Liver (tissue), 3 donors: ENCODE results near the gene OCEL1.

Experiments used
- EGR1 ChIP-seq, 2 donors: IDR thresholded peaks; 2 replicates each; pipeline ENCODE4 v1.6.1; 2016 to 2018; ENCODE audit warnings: antibody characterized with exemption in 2 of 2, low read depth in 2 of 2
- FOXA1 ChIP-seq: IDR thresholded peaks from 2 replicates; pipeline ENCODE4 v1.6.1; 2016; ENCODE audit warnings: antibody characterized with exemption
- NR2F2 ChIP-seq: IDR thresholded peaks from 2 replicates; pipeline ENCODE4 v1.6.1; 2016; ENCODE audit warnings: antibody characterized with exemption
- RAD21 ChIP-seq, 2 donors: IDR thresholded peaks; 2 replicates each; pipeline ENCODE4 v1.6.1; 2016; ENCODE audit warnings: antibody characterized with exemption in 2 of 2, mild to moderate bottlenecking in 2 of 2
- TAF1 ChIP-seq: conservative IDR thresholded peaks from 2 replicates; pipeline ENCODE4 v1.6.1; 2016; ENCODE audit warnings: antibody characterized with exemption, mild to moderate bottlenecking
- TF ChIP-seq, protein P1 (sequence below): fragments of 150-350 bp; IDR thresholded peaks from 2 replicates; pipeline ENCODE4 v1.5.1; 2017; ENCODE audit warnings: improper control_type of control experiment, low read depth, low read length; ENCODE audit not compliant: missing input control
- TF ChIP-seq, protein P2 (sequence below): IDR thresholded peaks from 2 replicates; pipeline ENCODE4 v1.6.1; 2016; ENCODE audit warnings: antibody characterized with exemption, mild to moderate bottlenecking
- TF ChIP-seq, protein P3 (sequence below): IDR thresholded peaks from 2 replicates; pipeline ENCODE4 v1.6.1; 2016; ENCODE audit warnings: antibody characterized with exemption
- TF ChIP-seq, protein P4 (sequence below): IDR thresholded peaks from 2 replicates; pipeline ENCODE4 v1.6.1; 2016; ENCODE audit warnings: antibody characterized with exemption
- donor health status: healthy.
- donor health status: healthy.

DNA sequence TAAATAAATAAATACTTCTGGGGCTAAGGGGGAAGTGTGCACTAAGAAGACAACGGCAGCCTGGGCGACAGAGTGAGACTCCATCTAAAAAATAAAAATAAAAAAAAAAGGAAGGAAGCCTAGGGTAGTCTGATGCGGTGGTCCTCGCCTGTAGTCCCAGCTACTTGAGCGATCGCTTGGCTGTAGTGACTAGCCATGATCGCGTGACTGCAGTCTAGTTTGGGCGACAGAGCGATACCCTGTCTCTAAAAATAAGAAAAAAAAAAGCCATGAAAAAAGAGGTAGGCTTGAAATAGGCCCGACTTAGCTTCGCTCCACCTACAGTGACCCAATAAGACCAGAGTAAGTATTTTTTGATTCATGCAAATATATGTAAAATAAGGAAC is 40.6 kb downstream of the OCEL1 start:
- TF ChIP-seq, protein P1, sequence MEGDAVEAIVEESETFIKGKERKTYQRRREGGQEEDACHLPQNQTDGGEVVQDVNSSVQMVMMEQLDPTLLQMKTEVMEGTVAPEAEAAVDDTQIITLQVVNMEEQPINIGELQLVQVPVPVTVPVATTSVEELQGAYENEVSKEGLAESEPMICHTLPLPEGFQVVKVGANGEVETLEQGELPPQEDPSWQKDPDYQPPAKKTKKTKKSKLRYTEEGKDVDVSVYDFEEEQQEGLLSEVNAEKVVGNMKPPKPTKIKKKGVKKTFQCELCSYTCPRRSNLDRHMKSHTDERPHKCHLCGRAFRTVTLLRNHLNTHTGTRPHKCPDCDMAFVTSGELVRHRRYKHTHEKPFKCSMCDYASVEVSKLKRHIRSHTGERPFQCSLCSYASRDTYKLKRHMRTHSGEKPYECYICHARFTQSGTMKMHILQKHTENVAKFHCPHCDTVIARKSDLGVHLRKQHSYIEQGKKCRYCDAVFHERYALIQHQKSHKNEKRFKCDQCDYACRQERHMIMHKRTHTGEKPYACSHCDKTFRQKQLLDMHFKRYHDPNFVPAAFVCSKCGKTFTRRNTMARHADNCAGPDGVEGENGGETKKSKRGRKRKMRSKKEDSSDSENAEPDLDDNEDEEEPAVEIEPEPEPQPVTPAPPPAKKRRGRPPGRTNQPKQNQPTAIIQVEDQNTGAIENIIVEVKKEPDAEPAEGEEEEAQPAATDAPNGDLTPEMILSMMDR, result no peak
- no peak for TF ChIP-seq NR2F2
- TF ChIP-seq, protein P2, sequence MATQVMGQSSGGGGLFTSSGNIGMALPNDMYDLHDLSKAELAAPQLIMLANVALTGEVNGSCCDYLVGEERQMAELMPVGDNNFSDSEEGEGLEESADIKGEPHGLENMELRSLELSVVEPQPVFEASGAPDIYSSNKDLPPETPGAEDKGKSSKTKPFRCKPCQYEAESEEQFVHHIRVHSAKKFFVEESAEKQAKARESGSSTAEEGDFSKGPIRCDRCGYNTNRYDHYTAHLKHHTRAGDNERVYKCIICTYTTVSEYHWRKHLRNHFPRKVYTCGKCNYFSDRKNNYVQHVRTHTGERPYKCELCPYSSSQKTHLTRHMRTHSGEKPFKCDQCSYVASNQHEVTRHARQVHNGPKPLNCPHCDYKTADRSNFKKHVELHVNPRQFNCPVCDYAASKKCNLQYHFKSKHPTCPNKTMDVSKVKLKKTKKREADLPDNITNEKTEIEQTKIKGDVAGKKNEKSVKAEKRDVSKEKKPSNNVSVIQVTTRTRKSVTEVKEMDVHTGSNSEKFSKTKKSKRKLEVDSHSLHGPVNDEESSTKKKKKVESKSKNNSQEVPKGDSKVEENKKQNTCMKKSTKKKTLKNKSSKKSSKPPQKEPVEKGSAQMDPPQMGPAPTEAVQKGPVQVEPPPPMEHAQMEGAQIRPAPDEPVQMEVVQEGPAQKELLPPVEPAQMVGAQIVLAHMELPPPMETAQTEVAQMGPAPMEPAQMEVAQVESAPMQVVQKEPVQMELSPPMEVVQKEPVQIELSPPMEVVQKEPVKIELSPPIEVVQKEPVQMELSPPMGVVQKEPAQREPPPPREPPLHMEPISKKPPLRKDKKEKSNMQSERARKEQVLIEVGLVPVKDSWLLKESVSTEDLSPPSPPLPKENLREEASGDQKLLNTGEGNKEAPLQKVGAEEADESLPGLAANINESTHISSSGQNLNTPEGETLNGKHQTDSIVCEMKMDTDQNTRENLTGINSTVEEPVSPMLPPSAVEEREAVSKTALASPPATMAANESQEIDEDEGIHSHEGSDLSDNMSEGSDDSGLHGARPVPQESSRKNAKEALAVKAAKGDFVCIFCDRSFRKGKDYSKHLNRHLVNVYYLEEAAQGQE, result no peak
- no peak for TF ChIP-seq RAD21 (IDR thresholded peaks at IDR 0.05)
- TF ChIP-seq, protein P3, sequence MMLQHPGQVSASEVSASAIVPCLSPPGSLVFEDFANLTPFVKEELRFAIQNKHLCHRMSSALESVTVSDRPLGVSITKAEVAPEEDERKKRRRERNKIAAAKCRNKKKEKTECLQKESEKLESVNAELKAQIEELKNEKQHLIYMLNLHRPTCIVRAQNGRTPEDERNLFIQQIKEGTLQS, result no peak
- no peak for TF ChIP-seq EGR1 (IDR thresholded peaks at IDR 0.05; ENCODE audit: low read depth in 2 of 2)
- TF ChIP-seq, protein P4, sequence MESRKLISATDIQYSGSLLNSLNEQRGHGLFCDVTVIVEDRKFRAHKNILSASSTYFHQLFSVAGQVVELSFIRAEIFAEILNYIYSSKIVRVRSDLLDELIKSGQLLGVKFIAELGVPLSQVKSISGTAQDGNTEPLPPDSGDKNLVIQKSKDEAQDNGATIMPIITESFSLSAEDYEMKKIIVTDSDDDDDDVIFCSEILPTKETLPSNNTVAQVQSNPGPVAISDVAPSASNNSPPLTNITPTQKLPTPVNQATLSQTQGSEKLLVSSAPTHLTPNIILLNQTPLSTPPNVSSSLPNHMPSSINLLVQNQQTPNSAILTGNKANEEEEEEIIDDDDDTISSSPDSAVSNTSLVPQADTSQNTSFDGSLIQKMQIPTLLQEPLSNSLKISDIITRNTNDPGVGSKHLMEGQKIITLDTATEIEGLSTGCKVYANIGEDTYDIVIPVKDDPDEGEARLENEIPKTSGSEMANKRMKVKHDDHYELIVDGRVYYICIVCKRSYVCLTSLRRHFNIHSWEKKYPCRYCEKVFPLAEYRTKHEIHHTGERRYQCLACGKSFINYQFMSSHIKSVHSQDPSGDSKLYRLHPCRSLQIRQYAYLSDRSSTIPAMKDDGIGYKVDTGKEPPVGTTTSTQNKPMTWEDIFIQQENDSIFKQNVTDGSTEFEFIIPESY, result no peak
- TF ChIP-seq FOXA1, result no peak
- no peak for TF ChIP-seq TAF1
